Lower lobe of right lung (tissue), 2 donors: ENCODE data around the gene ESRRA. TPM values are rescaled to one million over a fixed set of nuclear protein-coding genes. Genes with fewer than 3 reads are reported as not detected.

Experiments
- ATAC-seq, 2 donors: fragments of 200-7000 bp; cut with Tn5 transposase; one replicate each; pipeline ENCODE4 v1.9.1; 2020 to 2022; ENCODE audit warnings: mild to moderate bottlenecking in 2 of 2, moderate library complexity in 2 of 2
- DNase-seq: peaks from one replicate; pipeline ENCODE4 v3.0.0-alpha.2; 2020
- H3K27ac ChIP-seq: fragments of 200-600 bp; one replicate; pipeline ENCODE4 v1.8.0; 2022
- H3K27me3 ChIP-seq: fragments of 200-600 bp; one replicate; pipeline ENCODE4 v1.8.0; 2022; ENCODE audit warnings: low read depth
- H3K36me3 ChIP-seq: fragments of 200-600 bp; one replicate; pipeline ENCODE4 v1.8.0; 2022; ENCODE audit warnings: mild to moderate bottlenecking
- H3K4me1 ChIP-seq: fragments of 200-600 bp; one replicate; pipeline ENCODE4 v1.8.0; 2022
- H3K4me3 ChIP-seq: fragments of 200-600 bp; one replicate; pipeline ENCODE4 v1.8.0; 2022; ENCODE audit warnings: mild to moderate bottlenecking
- H3K9me3 ChIP-seq: fragments of 200-600 bp; one replicate; pipeline ENCODE4 v1.8.0; 2022
- CTCF ChIP-seq: fragments of 200-600 bp; IDR thresholded peaks from one replicate; pipeline ENCODE4 v1.8.0; 2022; ENCODE audit warnings: antibody characterized with exemption, mild to moderate bottlenecking
- intact Hi-C: fragments of 100-400 bp; cut with DNase I; formaldehyde crosslinking; loops from one replicate; pipeline ENCODE4 v1.11.0; 2022
- total RNA-seq: library from RNA; stranded (reverse); fragmentation: NEBNext Ultra II Directional; extraction: Animal tissue kit (Norgen Biotek cat#: 25700); gene quantifications from one replicate; pipeline ENCODE4 v1.2.1, GENCODE V29; 2021
- donor health status: DM: no; HTN: yes; CAD: no; lungs with severe emphysema.

The ESRRA gene
- total RNA-seq, 1 donor from 2014 or later: 47.9 TPM

- Histone ChIP-seq H3K4me3 (peak overlapping the region; percentile 47), H3K4me1 (peaks cover 31% of the 10 kb centered on the region), H3K27ac (no peak overlapping the region), H3K36me3 (peaks cover 15% of the 10 kb centered on the region), H3K27me3 (no peaks in the 10 kb centered on the region), H3K9me3 (no peaks in the 10 kb centered on the region)
- intact Hi-C loops: no loop called here
- ATAC-seq (no peak), DNase-seq (no peak)
- no peak for TF ChIP-seq CTCF
Measured at GRCh38 chr11:64342869-64343745, 37.8 kb downstream of the ESRRA start.

GRCh38 chr11:64343767-64344559 is 38.6 kb downstream of the ESRRA start:
- Histone ChIP-seq H3K4me3 (no peak overlapping the region), H3K27ac (no peak overlapping the region), H3K36me3 (peaks cover 15% of the 10 kb centered on the region), H3K27me3 (no peaks in the 10 kb centered on the region), H3K9me3 (no peaks in the 10 kb centered on the region), H3K4me1 (peaks cover 31% of the 10 kb centered on the region)
- TF ChIP-seq CTCF: peak; percentile 18
- intact Hi-C loops: no loop called here
- no peak for ATAC-seq
- no peak for DNase-seq

- peaks cover 24% of the 10 kb centered on the region for H3K4me1 ChIP-seq
- ATAC-seq (no peak), DNase-seq (no peak)
- no peaks in the 10 kb centered on the region for H3K9me3 ChIP-seq
- peaks cover 15% of the 10 kb centered on the region for H3K36me3 ChIP-seq
- H3K4me3 ChIP-seq: no peak overlapping the region
- H3K27me3 ChIP-seq: no peaks in the 10 kb centered on the region
- intact Hi-C loops: no loop called here
- no peak overlapping the region for H3K27ac ChIP-seq
- no peak for TF ChIP-seq CTCF
Measured at GRCh38 chr11:64344787-64345186, 39.5 kb downstream of the ESRRA start.

GRCh38 chr11:64347193-64347867 is 42.0 kb downstream of the ESRRA start:
- no peaks in the 10 kb centered on the region for H3K9me3 ChIP-seq
- no peak overlapping the region for H3K4me3 ChIP-seq
- TF ChIP-seq CTCF: no peak
- no peak overlapping the region for H3K27ac ChIP-seq
- no peaks in the 10 kb centered on the region for H3K27me3 ChIP-seq
- H3K36me3 ChIP-seq: peaks cover 15% of the 10 kb centered on the region
- intact Hi-C loops: no loop called here
- DNase-seq: no peak
- peaks cover 7% of the 10 kb centered on the region for H3K4me1 ChIP-seq
- ATAC-seq: no peak

- intact Hi-C loops: no loop called here
- H3K27me3 ChIP-seq: no peaks in the 10 kb centered on the region
- peaks cover 14% of the 10 kb centered on the region for H3K36me3 ChIP-seq
- TF ChIP-seq CTCF: no peak
- H3K9me3 ChIP-seq: no peaks in the 10 kb centered on the region
- H3K4me1 ChIP-seq: no peaks in the 10 kb centered on the region
- ATAC-seq (no peak), DNase-seq (no peak)
- no peak overlapping the region for H3K27ac ChIP-seq
- no peak overlapping the region for H3K4me3 ChIP-seq
Measured at GRCh38 chr11:64348383-64349024, 43.2 kb downstream of the ESRRA start.
